Tibial nerve (tissue), 4 donors: ENCODE measurements around the gene DHRS2. TPM values are rescaled to one million over a fixed set of nuclear protein-coding genes. Genes with fewer than 3 reads are reported as not detected.

Experiments
- DNase-seq, 2 donors: peaks; one replicate each; pipeline ENCODE4 v3.0.0-alpha.2; 2019; ENCODE audit warnings: low spot score in 2 of 2
- H3K27ac ChIP-seq, 4 donors: fragments of 200-600 bp; sonication (generic) in 3 of 4; one replicate each; pipeline ENCODE4 v1.5.1; 2017 to 2019; ENCODE audit warnings: mild to moderate bottlenecking in 1 of 4
- H3K27me3 ChIP-seq, 2 donors: fragments of 200-600 bp; sonication (generic) in 1 of 2; one replicate each; pipeline versions ENCODE4 v1.5.1 to v1.6.0; 2017 to 2019
- H3K36me3 ChIP-seq, 3 donors: fragments of 200-600 bp; sonication (generic); one replicate each; pipeline ENCODE4 v1.5.1; 2018 to 2019
- H3K4me1 ChIP-seq, 4 donors: fragments of 200-600 bp; sonication (generic) in 3 of 4; one replicate each; pipeline ENCODE4 v1.5.1; 2017 to 2019
- H3K4me3 ChIP-seq, 4 donors: fragments of 200-600 bp; sonication (generic) in 3 of 4; one replicate each; pipeline ENCODE4 v1.5.1; 2017 to 2019; ENCODE audit warnings: mild to moderate bottlenecking in 1 of 4, moderate library complexity in 1 of 4
- H3K9me3 ChIP-seq, 4 donors: fragments of 200-600 bp; sonication (generic) in 3 of 4; one replicate each; pipeline ENCODE4 v1.5.1; 2017 to 2019
- EP300 ChIP-seq, 2 donors: sonication (generic); formaldehyde crosslinking; IDR thresholded peaks; one replicate each; pipeline ENCODE4 v1.6.1; 2017; ENCODE audit warnings: antibody characterized with exemption in 2 of 2, mild to moderate bottlenecking in 1 of 2
- POLR2A ChIP-seq, 2 donors: fragments of 450-650 bp; IDR thresholded peaks; one replicate each; pipeline ENCODE4 v1.6.1; 2017; ENCODE audit warnings: antibody characterized with exemption in 2 of 2, mild to moderate bottlenecking in 2 of 2, moderate library complexity in 2 of 2
- WGBS, 2 donors: methylation state at CpG; one replicate each; pipeline ENCODE4 v1.1.5; 2018; 5-methylcytosine and 5-hydroxymethylcytosine counted together
- total RNA-seq, 4 donors: library from RNA; depleted of rRNA; stranded (reverse); fragments of >200 nt; gene quantifications; one replicate each; pipeline ENCODE4 v1.1.0, GENCODE V29; 2016
- TF ChIP-seq, protein P1 (sequence below), 5 experiments: fragments of 200-600 bp in 3 of 5; fragments of 450-650 bp in 2 of 5; sonication (generic) in 3 of 5; IDR thresholded peaks; one replicate each; pipeline ENCODE4 v1.5.1; 2016 to 2019; ENCODE audit warnings: antibody characterized with exemption in 5 of 5, mild to moderate bottlenecking in 3 of 5, moderate library complexity in 2 of 5

DHRS2 gene
- total RNA-seq, 4 donors from 2014 or later: 0.90 TPM; not detected in 3

DNA sequence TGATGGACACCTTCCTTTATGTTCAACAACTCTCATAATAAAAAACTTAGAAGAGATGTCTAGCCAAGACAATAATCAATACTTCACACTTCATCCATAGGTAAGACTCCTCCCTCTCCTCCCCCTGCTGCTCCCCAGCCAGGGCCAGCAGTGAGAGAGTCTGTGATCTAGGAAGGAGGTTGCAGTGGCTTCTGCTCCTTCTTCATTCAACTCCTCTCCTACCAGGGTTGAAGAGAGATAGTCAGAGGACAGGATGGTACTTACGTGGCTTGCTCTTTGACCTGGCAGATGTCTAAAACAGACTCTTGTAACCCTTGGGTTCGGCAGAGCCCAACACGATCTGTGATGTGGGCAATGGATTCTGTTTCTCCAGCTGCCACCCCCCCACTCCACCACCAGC is 31.0 kb downstream of the DHRS2 start:
- Histone ChIP-seq H3K27ac (no peak overlapping the region), H3K4me3 (no peak overlapping the region), H3K27me3 (no peaks in the 10 kb centered on the region), H3K9me3 (no peaks in the 10 kb centered on the region), H3K36me3 (no peaks in the 10 kb centered on the region), H3K4me1 (no peaks in the 10 kb centered on the region)
- TF ChIP-seq, protein P1, sequence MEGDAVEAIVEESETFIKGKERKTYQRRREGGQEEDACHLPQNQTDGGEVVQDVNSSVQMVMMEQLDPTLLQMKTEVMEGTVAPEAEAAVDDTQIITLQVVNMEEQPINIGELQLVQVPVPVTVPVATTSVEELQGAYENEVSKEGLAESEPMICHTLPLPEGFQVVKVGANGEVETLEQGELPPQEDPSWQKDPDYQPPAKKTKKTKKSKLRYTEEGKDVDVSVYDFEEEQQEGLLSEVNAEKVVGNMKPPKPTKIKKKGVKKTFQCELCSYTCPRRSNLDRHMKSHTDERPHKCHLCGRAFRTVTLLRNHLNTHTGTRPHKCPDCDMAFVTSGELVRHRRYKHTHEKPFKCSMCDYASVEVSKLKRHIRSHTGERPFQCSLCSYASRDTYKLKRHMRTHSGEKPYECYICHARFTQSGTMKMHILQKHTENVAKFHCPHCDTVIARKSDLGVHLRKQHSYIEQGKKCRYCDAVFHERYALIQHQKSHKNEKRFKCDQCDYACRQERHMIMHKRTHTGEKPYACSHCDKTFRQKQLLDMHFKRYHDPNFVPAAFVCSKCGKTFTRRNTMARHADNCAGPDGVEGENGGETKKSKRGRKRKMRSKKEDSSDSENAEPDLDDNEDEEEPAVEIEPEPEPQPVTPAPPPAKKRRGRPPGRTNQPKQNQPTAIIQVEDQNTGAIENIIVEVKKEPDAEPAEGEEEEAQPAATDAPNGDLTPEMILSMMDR (IDR thresholded peaks at IDR 0.05): no peak
- TF ChIP-seq POLR2A (IDR thresholded peaks at IDR 0.05) (no peak), EP300 (IDR thresholded peaks at IDR 0.05) (no peak)
- no peak for DNase-seq
- WGBS, 2 donors: 80 to 92% methylated on average over 3 of the region's 3 CpGs

DNA sequence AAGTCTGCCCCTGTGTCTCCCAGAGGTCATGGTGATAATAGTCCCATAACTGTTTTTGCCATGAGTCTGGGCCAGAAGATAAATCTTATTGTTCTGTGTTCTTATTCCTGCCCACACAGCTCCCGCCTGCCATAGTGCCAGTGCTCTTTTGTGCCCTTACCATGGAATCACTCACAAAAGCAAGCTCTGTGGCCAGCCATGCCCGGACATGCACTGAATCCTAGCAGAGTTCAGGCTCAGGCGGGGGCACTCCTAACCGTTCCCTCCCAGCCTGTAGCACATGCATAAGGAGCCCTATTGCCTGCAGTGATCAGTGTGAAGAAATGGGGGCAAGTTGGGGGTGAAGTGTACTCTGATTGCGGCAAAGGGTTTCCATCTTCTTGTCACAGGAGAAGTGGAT is 33.3 kb downstream of the DHRS2 start:
- H3K36me3 ChIP-seq: no peaks in the 10 kb centered on the region
- no peak overlapping the region for H3K27ac ChIP-seq
- no peak overlapping the region for H3K4me3 ChIP-seq
- H3K27me3 ChIP-seq: no peaks in the 10 kb centered on the region
- WGBS, 2 donors: 52 to 59% methylated on average over 5 of the region's 5 CpGs
- peaks cover 0 to 2% (median 0%) of the 10 kb centered on the region in 4 donors for H3K9me3 ChIP-seq
- no peaks in the 10 kb centered on the region for H3K4me1 ChIP-seq
- no peak for DNase-seq
- TF ChIP-seq, protein P1 (IDR thresholded peaks at IDR 0.05): no peak

DNA sequence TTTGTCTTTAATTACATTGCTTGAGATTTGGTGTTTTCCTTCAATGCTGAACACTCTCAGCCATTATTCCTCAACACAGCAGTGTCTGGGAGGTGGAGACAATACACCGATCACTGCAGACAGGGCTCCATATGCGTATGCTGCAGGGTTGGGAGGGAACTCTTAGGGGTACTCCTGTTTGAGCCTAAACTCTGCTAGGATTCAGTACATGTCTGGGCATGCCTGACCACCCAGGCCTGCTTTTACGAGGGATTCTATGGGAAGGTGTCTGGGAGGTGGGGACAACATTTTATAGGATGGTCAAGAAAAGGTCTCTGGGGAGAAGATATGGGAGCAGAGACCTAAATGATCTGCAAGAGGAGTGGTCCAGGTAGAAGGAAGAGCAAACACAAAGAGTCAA is 34.3 kb downstream of the DHRS2 start:
- TF ChIP-seq, protein P1 (IDR thresholded peaks at IDR 0.05): no peak
- TF ChIP-seq EP300 (IDR thresholded peaks at IDR 0.05) (no peak), POLR2A (IDR thresholded peaks at IDR 0.05) (no peak)
- 90 to 96% methylated on average over 3 of the region's 3 CpGs for WGBS, 2 donors
- no peak overlapping the region for H3K4me3 ChIP-seq
- no peaks in the 10 kb centered on the region for H3K36me3 ChIP-seq
- no peaks in the 10 kb centered on the region for H3K27me3 ChIP-seq
- H3K9me3 ChIP-seq: peaks cover 0 to 2% (median 0%) of the 10 kb centered on the region in 4 donors
- no peaks in the 10 kb centered on the region for H3K4me1 ChIP-seq
- no peak for DNase-seq
- no peak overlapping the region for H3K27ac ChIP-seq

DNA sequence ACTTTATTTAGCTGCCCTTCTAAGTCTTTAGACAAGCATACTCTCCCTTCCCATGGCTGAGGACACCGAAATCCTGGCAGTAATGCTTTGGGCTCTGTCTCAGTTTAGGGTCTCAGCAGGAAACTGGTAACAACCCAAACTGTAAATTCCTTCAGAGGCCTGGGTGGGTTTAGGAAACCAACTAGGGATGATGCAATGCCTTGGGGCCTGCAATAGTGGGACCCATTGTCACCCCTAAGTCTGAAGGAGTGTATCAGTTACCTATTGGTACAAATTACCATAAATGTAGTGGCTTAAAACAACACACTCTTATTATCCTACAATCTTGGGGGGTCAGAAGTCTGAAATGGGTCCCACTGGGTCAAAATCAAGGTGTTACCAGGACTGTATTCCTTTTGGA is 36.0 kb downstream of the DHRS2 start:
- no peaks in the 10 kb centered on the region for H3K4me1 ChIP-seq
- H3K4me3 ChIP-seq: no peak overlapping the region
- no peak overlapping the region for H3K27ac ChIP-seq
- no peaks in the 10 kb centered on the region for H3K27me3 ChIP-seq
- DNase-seq: no peak
- TF ChIP-seq, protein P1 (IDR thresholded peaks at IDR 0.05): no peak
- TF ChIP-seq EP300 (IDR thresholded peaks at IDR 0.05) (no peak), POLR2A (IDR thresholded peaks at IDR 0.05) (no peak)
- peaks cover 0 to 2% (median 0%) of the 10 kb centered on the region in 4 donors for H3K9me3 ChIP-seq
- H3K36me3 ChIP-seq: no peaks in the 10 kb centered on the region
- WGBS, 2 donors: 76 to 100% methylated on average over 1 of the region's 1 CpG

DNA sequence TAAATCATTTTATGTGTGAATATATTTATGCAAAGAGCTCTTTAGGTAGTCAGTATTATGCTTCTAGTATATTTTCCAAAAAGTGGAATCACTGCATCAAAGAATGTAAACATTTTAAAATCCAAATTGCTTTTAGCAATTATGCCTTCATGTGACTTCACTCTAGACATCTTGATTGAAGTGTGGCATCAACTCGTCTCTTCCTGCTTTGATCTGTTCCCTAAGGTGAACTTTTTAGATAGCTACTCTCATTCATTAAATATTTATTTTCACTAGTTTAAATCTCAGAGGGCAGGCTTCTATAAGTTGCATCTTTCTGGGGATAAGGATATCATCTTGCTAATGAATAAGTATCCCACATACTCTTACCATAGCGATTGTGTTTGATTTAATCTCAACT is 39.2 kb downstream of the DHRS2 start:
- no peak overlapping the region for H3K4me3 ChIP-seq
- no peak for DNase-seq
- 68 to 78% methylated on average over 2 of the region's 2 CpGs for WGBS, 2 donors

More for the DNA sequence above, 39.2 kb downstream of the DHRS2 start:
- TF ChIP-seq EP300 (IDR thresholded peaks at IDR 0.05) (no peak), POLR2A (IDR thresholded peaks at IDR 0.05) (no peak)
- TF ChIP-seq, protein P1 (IDR thresholded peaks at IDR 0.05): no peak
- no peaks in the 10 kb centered on the region for H3K4me1 ChIP-seq
- H3K36me3 ChIP-seq: no peaks in the 10 kb centered on the region
- no peaks in the 10 kb centered on the region for H3K27me3 ChIP-seq
- H3K9me3 ChIP-seq: peaks cover 0 to 2% (median 0%) of the 10 kb centered on the region in 4 donors
- no peak overlapping the region for H3K27ac ChIP-seq
